HepG2 (cell line): ENCODE data around the gene ARAP1. TPM values are rescaled to one million over a fixed set of nuclear protein-coding genes. Genes with fewer than 3 reads are reported as not detected.

Experiments
- ATF7 ChIP-seq, 2 experiments: fragments of 450-650 bp in 1 of 2; sonication (generic) in 1 of 2; formaldehyde crosslinking in 1 of 2; IDR thresholded peaks; 2 replicates each; pipeline versions ENCODE4 v1.4.0 to v1.6.1; 2016 to 2020; ENCODE audit warnings: antibody characterized with exemption in 1 of 2, mild to moderate bottlenecking in 1 of 2, missing genetic modification reagents in 1 of 2
- FOSL2 ChIP-seq: sonication (generic); formaldehyde crosslinking; IDR thresholded peaks from 2 replicates; pipeline ENCODE4 v1.4.0; 2020; ENCODE audit warnings: missing genetic modification reagents
- KDM5B ChIP-seq: sonication (generic); formaldehyde crosslinking; IDR thresholded peaks from 2 replicates; pipeline ENCODE4 v1.4.0; 2020; ENCODE audit warnings: missing genetic modification reagents, mild to moderate bottlenecking, borderline replicate concordance
- PPARG ChIP-seq: conservative IDR thresholded peaks from 2 replicates; pipeline ENCODE4 v1.6.1; 2016; ENCODE audit warnings: missing biosample characterization, missing genetic modification reagents
- SIX1 ChIP-seq: sonication (generic); formaldehyde crosslinking; IDR thresholded peaks from 2 replicates; pipeline ENCODE4 v1.4.0; 2020; ENCODE audit warnings: missing genetic modification reagents, borderline replicate concordance
- TAF1 ChIP-seq: sonication (generic); formaldehyde crosslinking; IDR thresholded peaks from 2 replicates; pipeline ENCODE4 v1.4.0; 2020; ENCODE audit warnings: missing genetic modification reagents
- TBX2 ChIP-seq: sonication (generic); formaldehyde crosslinking; IDR thresholded peaks from 2 replicates; pipeline ENCODE4 v1.5.0; 2020; ENCODE audit warnings: missing genetic modification reagents, mild to moderate bottlenecking, borderline replicate concordance
- ZFP36L1 ChIP-seq: sonication (generic); formaldehyde crosslinking; IDR thresholded peaks from 2 replicates; pipeline ENCODE4 v1.8.0; 2022; ENCODE audit warnings: mild to moderate bottlenecking, missing genetic modification reagents, moderate library complexity
- ZMYM3 ChIP-seq: sonication (generic); formaldehyde crosslinking; IDR thresholded peaks from 2 replicates; pipeline ENCODE4 v1.5.1; 2020; ENCODE audit warnings: mild to moderate bottlenecking, missing genetic modification reagents
- ZNF264 ChIP-seq: sonication (generic); formaldehyde crosslinking; IDR thresholded peaks from 2 replicates; pipeline ENCODE4 v1.4.0; 2020; ENCODE audit warnings: missing genetic modification reagents
- ZNF350 ChIP-seq: sonication (generic); formaldehyde crosslinking; IDR thresholded peaks from 2 replicates; pipeline ENCODE4 v1.4.0; 2020; ENCODE audit warnings: mild to moderate bottlenecking, low read depth, missing genetic modification reagents, borderline replicate concordance
- ZNF510 ChIP-seq: sonication (generic); formaldehyde crosslinking; IDR thresholded peaks from 2 replicates; pipeline ENCODE4 v1.4.0; 2020; ENCODE audit warnings: low read depth, mild to moderate bottlenecking, missing genetic modification reagents
- ZNF550 ChIP-seq: sonication (generic); formaldehyde crosslinking; IDR thresholded peaks from 2 replicates; pipeline ENCODE4 v1.4.0; 2020; ENCODE audit warnings: mild to moderate bottlenecking, missing genetic modification reagents, borderline replicate concordance
- ZNF577 ChIP-seq: sonication (generic); formaldehyde crosslinking; IDR thresholded peaks from 2 replicates; pipeline ENCODE4 v1.4.0; 2020; ENCODE audit warnings: mild to moderate bottlenecking, low read depth, missing genetic modification reagents, borderline replicate concordance
- ZNF629 ChIP-seq: sonication (generic); formaldehyde crosslinking; conservative IDR thresholded peaks from 2 replicates; pipeline ENCODE4 v1.5.0; 2020; ENCODE audit warnings: missing genetic modification reagents
- ZNF749 ChIP-seq: sonication (generic); formaldehyde crosslinking; IDR thresholded peaks from 2 replicates; pipeline ENCODE4 v1.8.0; 2022; ENCODE audit warnings: mild to moderate bottlenecking, missing genetic modification reagents, moderate library complexity, borderline replicate concordance
- ZNF761 ChIP-seq: sonication (generic); formaldehyde crosslinking; conservative IDR thresholded peaks from 2 replicates; pipeline ENCODE4 v1.4.0; 2020; ENCODE audit warnings: mild to moderate bottlenecking, missing genetic modification reagents
- ZNF772 ChIP-seq: sonication (generic); formaldehyde crosslinking; IDR thresholded peaks from 2 replicates; pipeline ENCODE4 v1.5.0; 2020; ENCODE audit warnings: mild to moderate bottlenecking, missing genetic modification reagents
- ZNF83 ChIP-seq: sonication (generic); formaldehyde crosslinking; IDR thresholded peaks from 2 replicates; pipeline ENCODE4 v1.4.0; 2020; ENCODE audit warnings: missing genetic modification reagents, mild to moderate bottlenecking, borderline replicate concordance
- polyA plus RNA-seq, 8 experiments: library from polyadenylated mRNA; depleted of rRNA in 3 of 8; stranded (reverse) in 7 of 8; unstranded in 1 of 8; fragments of >200 nt; fragmentation: Illumina TruSeq in 4 of 8; extraction: Trizol in 4 of 8; gene quantifications; 2 replicates each; pipeline versions ENCODE4 v1.2.1 to v1.2.3, GENCODE V29; 2011 to 2016; ENCODE audit warnings: low read depth in 4 of 8, missing spikeins in 1 of 8, mixed read lengths in 1 of 8; ENCODE audit not compliant: insufficient read depth in 1 of 8
- total RNA-seq, 5 experiments: library from RNA; depleted of rRNA; stranded (reverse); fragments of >200 nt; fragmentation: Illumina TruSeq; extraction: Trizol; gene quantifications; 2 replicates each; pipeline ENCODE4 v1.2.3, GENCODE V29; 2016; ENCODE audit warnings: low read depth in 1 of 5
- TF ChIP-seq, protein P1 (sequence below): sonication (generic); formaldehyde crosslinking; IDR thresholded peaks from 2 replicates; pipeline ENCODE4 v1.8.0; 2022; ENCODE audit warnings: mild to moderate bottlenecking, missing genetic modification reagents, moderate library complexity
- TF ChIP-seq, protein P2 (sequence below): sonication (generic); formaldehyde crosslinking; IDR thresholded peaks from 2 replicates; pipeline ENCODE4 v1.4.0; 2020; ENCODE audit warnings: mild to moderate bottlenecking, missing genetic modification reagents
- TF ChIP-seq, protein P3 (sequence below): IDR thresholded peaks from 2 replicates; pipeline ENCODE4 v1.6.1; 2016; ENCODE audit warnings: mild to moderate bottlenecking
- TF ChIP-seq, protein P4 (sequence below): sonication (generic); formaldehyde crosslinking; IDR thresholded peaks from 2 replicates; pipeline ENCODE4 v1.4.0; 2020; ENCODE audit warnings: missing genetic modification reagents, borderline replicate concordance

ARAP1 gene
- total and polyA plus RNA-seq, 2 of the 13 experiments (the other 11 are each of a cell fraction or from before 2014, with no cell fraction given) = 43.2 to 55.5 TPM

GRCh38 chr11:72780296-72781062, 28.3 kb upstream of the ARAP1 start (continued):
- TF ChIP-seq KDM5B (CRISPR knock-in tag) (peak; percentile 24; the same call in 1 of the 2 replicates), ZNF264 (CRISPR knock-in tag) (no peak), ZMYM3 (CRISPR knock-in tag) (peak; percentile 61; the same call in 1 of the 2 replicates), ZNF772 (CRISPR knock-in tag) (peak; percentile 78; the same call in 1 of the 2 replicates), ZNF350 (CRISPR knock-in tag) (peak; percentile 58; the same call in 1 of the 2 replicates), ZFP36L1 (0 out of 2 replicates have a peak, but pooled peaks have one; percentile 34), ZNF83 (0 out of 2 replicates have a peak, but pooled peaks have one; percentile 16), ZNF629 (CRISPR knock-in tag) (peak; percentile 95), ZNF510 (0 out of 2 replicates have a peak, but pooled peaks have one; percentile 32), ZNF550 (CRISPR knock-in tag) (0 out of 2 replicates have a peak, but pooled peaks have one; percentile 26), ZNF749 (CRISPR knock-in tag) (peak; percentile 45; the same call in 1 of the 2 replicates), FOSL2 (CRISPR knock-in tag) (peak; percentile 58), ATF7 (IDR thresholded peaks at IDR 0.05) (no peak), ATF7 (CRISPR knock-in tag; IDR thresholded peaks at IDR 0.05) (no peak), TBX2 (CRISPR knock-in tag) (peak; percentile 36; the same call in 1 of the 2 replicates), PPARG (CRISPR knock-in tag) (no peak), TAF1 (CRISPR knock-in tag) (no peak), SIX1 (CRISPR knock-in tag) (no peak), ZNF577 (CRISPR knock-in tag) (0 out of 2 replicates have a peak, but pooled peaks have one; percentile 32), ZNF761 (0 out of 2 replicates have a peak, but pooled peaks have one; percentile 27)
- TF ChIP-seq, protein P1, sequence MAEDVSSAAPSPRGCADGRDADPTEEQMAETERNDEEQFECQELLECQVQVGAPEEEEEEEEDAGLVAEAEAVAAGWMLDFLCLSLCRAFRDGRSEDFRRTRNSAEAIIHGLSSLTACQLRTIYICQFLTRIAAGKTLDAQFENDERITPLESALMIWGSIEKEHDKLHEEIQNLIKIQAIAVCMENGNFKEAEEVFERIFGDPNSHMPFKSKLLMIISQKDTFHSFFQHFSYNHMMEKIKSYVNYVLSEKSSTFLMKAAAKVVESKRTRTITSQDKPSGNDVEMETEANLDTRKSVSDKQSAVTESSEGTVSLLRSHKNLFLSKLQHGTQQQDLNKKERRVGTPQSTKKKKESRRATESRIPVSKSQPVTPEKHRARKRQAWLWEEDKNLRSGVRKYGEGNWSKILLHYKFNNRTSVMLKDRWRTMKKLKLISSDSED (CRISPR knock-in tag) = no peak
- TF ChIP-seq, protein P2, sequence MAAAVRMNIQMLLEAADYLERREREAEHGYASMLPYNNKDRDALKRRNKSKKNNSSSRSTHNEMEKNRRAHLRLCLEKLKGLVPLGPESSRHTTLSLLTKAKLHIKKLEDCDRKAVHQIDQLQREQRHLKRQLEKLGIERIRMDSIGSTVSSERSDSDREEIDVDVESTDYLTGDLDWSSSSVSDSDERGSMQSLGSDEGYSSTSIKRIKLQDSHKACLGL (CRISPR knock-in tag) = 0 out of 2 replicates have a peak, but pooled peaks have one; percentile 34
- TF ChIP-seq, protein P3, sequence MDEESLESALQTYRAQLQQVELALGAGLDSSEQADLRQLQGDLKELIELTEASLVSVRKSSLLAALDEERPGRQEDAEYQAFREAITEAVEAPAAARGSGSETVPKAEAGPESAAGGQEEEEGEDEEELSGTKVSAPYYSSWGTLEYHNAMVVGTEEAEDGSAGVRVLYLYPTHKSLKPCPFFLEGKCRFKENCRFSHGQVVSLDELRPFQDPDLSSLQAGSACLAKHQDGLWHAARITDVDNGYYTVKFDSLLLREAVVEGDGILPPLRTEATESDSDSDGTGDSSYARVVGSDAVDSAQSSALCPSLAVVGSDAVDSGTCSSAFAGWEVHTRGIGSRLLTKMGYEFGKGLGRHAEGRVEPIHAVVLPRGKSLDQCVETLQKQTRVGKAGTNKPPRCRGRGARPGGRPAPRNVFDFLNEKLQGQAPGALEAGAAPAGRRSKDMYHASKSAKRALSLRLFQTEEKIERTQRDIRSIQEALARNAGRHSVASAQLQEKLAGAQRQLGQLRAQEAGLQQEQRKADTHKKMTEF (CRISPR knock-in tag) = no peak
- TF ChIP-seq, protein P4, sequence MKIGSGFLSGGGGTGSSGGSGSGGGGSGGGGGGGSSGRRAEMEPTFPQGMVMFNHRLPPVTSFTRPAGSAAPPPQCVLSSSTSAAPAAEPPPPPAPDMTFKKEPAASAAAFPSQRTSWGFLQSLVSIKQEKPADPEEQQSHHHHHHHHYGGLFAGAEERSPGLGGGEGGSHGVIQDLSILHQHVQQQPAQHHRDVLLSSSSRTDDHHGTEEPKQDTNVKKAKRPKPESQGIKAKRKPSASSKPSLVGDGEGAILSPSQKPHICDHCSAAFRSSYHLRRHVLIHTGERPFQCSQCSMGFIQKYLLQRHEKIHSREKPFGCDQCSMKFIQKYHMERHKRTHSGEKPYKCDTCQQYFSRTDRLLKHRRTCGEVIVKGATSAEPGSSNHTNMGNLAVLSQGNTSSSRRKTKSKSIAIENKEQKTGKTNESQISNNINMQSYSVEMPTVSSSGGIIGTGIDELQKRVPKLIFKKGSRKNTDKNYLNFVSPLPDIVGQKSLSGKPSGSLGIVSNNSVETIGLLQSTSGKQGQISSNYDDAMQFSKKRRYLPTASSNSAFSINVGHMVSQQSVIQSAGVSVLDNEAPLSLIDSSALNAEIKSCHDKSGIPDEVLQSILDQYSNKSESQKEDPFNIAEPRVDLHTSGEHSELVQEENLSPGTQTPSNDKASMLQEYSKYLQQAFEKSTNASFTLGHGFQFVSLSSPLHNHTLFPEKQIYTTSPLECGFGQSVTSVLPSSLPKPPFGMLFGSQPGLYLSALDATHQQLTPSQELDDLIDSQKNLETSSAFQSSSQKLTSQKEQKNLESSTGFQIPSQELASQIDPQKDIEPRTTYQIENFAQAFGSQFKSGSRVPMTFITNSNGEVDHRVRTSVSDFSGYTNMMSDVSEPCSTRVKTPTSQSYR = no peak
